OCI-LY1 (cell line): ENCODE results near the gene GPR32.

Experiments used
- EZH2 ChIP-seq: fragments of 200-600 bp; sonication (generic), shearing (Covaris generic); IDR thresholded peaks from 2 replicates; pipeline ENCODE4 v1.8.0; 2017; ENCODE audit warnings: borderline replicate concordance, mixed run types, mild to moderate bottlenecking, antibody characterized with exemption, low read length, moderate library complexity, mixed read lengths
- TF ChIP-seq, protein P1 (sequence below): fragments of 200-600 bp; sonication (generic), shearing (Covaris generic); IDR thresholded peaks from 2 replicates; pipeline ENCODE4 v1.5.1; 2017; ENCODE audit warnings: mild to moderate bottlenecking, antibody characterized with exemption, low read length, moderate library complexity, mixed read lengths

DNA sequence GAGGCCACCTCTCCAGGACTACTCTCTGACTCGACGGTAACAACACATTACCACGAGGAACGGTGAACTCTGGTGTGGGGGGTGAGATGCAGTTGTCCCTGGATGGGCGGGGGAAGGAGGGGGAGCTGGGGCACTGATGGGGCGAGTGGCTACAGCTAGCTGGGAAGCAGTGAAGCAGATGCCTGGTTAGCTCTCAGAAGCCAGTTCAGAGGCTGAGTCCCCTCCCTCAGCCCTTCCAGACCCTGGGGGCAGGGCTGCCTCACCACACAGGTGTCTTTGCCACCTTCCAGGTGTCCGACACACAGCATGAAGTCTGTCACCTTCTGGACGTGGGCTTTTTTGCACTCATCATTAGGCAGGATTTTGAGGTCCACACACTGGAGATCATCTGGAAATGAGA is 49.4 kb downstream of the GPR32 start:
- TF ChIP-seq EZH2 = no peak
- TF ChIP-seq, protein P1, sequence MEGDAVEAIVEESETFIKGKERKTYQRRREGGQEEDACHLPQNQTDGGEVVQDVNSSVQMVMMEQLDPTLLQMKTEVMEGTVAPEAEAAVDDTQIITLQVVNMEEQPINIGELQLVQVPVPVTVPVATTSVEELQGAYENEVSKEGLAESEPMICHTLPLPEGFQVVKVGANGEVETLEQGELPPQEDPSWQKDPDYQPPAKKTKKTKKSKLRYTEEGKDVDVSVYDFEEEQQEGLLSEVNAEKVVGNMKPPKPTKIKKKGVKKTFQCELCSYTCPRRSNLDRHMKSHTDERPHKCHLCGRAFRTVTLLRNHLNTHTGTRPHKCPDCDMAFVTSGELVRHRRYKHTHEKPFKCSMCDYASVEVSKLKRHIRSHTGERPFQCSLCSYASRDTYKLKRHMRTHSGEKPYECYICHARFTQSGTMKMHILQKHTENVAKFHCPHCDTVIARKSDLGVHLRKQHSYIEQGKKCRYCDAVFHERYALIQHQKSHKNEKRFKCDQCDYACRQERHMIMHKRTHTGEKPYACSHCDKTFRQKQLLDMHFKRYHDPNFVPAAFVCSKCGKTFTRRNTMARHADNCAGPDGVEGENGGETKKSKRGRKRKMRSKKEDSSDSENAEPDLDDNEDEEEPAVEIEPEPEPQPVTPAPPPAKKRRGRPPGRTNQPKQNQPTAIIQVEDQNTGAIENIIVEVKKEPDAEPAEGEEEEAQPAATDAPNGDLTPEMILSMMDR = no peak
